Endothelial cell of umbilical vein (primary cell): ENCODE data around the gene DEPDC1B. TPM values are rescaled to one million over a fixed set of nuclear protein-coding genes. Genes with fewer than 3 reads are reported as not detected.

Experiments
- BruUV-seq: library from RNA; stranded (reverse); fragments of 400-500 nt; replicated peaks from 2 replicates; lab custom pipeline; 2021; lab: Mats Ljungman, UMichigan
- CTCF ChIA-PET: fragments of 300-600, 350-600 bp; sonication (Branson Sonifier 250); formaldehyde crosslinking; loops from one replicate; lab custom pipeline; 2021; ENCODE audit warnings: antibody characterized with exemption, inconsistent platforms; lab: Charles Lee
- POLR2A ChIA-PET: fragments of 300-600, 350-600 bp; sonication (Branson Sonifier 250); formaldehyde crosslinking; loops from one replicate; lab custom pipeline; 2021; ENCODE audit warnings: antibody characterized with exemption, inconsistent platforms; lab: Charles Lee
- DNase-seq: peaks from one replicate; pipeline ENCODE4 v3.0.0-alpha.2; 2011; ENCODE audit warnings: low read depth, low spot score
- FAIRE-seq: peaks from 2 replicates; lab custom pipeline; 2011; peaks lifted over from hg19 to GRCh38; lab: Jason Lieb, UNC
- H2AFZ ChIP-seq: 2 replicates; pipeline ENCODE4 v1.6.0; 2012; ENCODE audit warnings: low read depth, low read length, control low read depth, inconsistent platforms
- H3K27ac ChIP-seq: 2 replicates; pipeline ENCODE4 v1.5.1; 2011; ENCODE audit warnings: low read depth, mild to moderate bottlenecking, control low read depth, low read length, moderate library complexity; ENCODE audit not compliant: insufficient read depth
- H3K27me3 ChIP-seq, 2 experiments: 2 replicates each; pipeline versions ENCODE4 v1.6.0 to v1.6.1; 2011; ENCODE audit warnings: low read length in 2 of 2, mixed read lengths in 1 of 2; ENCODE audit not compliant: control insufficient read depth in 2 of 2, insufficient read depth in 2 of 2
- H3K36me3 ChIP-seq, 2 experiments: 2 replicates in 1 of 2; 3 replicates in 1 of 2; pipeline ENCODE4 v1.5.1; 2011; ENCODE audit warnings: low read length in 2 of 2, mild to moderate bottlenecking in 1 of 2, moderate library complexity in 1 of 2; ENCODE audit not compliant: control insufficient read depth in 2 of 2, insufficient read depth in 2 of 2; ENCODE audit errors: extremely low read depth in 1 of 2
- H3K4me1 ChIP-seq: 3 replicates; pipeline ENCODE4 v1.5.1; 2011; ENCODE audit warnings: mild to moderate bottlenecking, low read length; ENCODE audit not compliant: control insufficient read depth, insufficient read depth; ENCODE audit errors: extremely low read depth
- H3K4me2 ChIP-seq: 2 replicates; pipeline ENCODE4 v1.6.1; 2011; ENCODE audit warnings: low read length, control low read depth, mixed read lengths; ENCODE audit not compliant: insufficient read depth
- H3K4me3 ChIP-seq, 3 experiments: fragments of 200-600 bp in 1 of 3; sonication (generic), shearing (Covaris generic) in 1 of 3; replicated peaks in 1 of 3; 2 replicates each; pipeline ENCODE4 v1.5.1; 2011 to 2016; ENCODE audit warnings: control low read depth in 3 of 3, low read length in 3 of 3, mild to moderate bottlenecking in 2 of 3, inconsistent platforms in 1 of 3, low read depth in 1 of 3, moderate library complexity in 1 of 3; ENCODE audit not compliant: insufficient read depth in 1 of 3
- H3K79me2 ChIP-seq: 2 replicates; pipeline ENCODE4 v1.6.0; 2012; ENCODE audit warnings: low read length, inconsistent platforms; ENCODE audit not compliant: control insufficient read depth, insufficient read depth
- H3K9ac ChIP-seq: replicated peaks from 2 replicates; pipeline ENCODE3; 2011; ENCODE audit warnings: low read length, control low read depth; ENCODE audit not compliant: insufficient read depth; ENCODE audit errors: extremely low read depth
- H3K9me1 ChIP-seq: replicated peaks from 3 replicates; pipeline ENCODE4 v1.6.0; 2011; ENCODE audit warnings: mild to moderate bottlenecking, low read length; ENCODE audit not compliant: control insufficient read depth, insufficient read depth; ENCODE audit errors: extremely low read depth
- H3K9me3 ChIP-seq: replicated peaks from 2 replicates; pipeline ENCODE4 v1.5.1; 2012; ENCODE audit warnings: low read length, inconsistent platforms; ENCODE audit not compliant: control insufficient read depth, insufficient read depth
- H4K20me1 ChIP-seq: replicated peaks from 2 replicates; pipeline ENCODE3; 2011; ENCODE audit warnings: mild to moderate bottlenecking, low read length; ENCODE audit not compliant: control insufficient read depth, insufficient read depth; ENCODE audit errors: extremely low read depth
- CTCF ChIP-seq, 2 donors: IDR thresholded peaks; 1 replicate in 1 of 2; 2 replicates in 1 of 2; pipeline ENCODE4 v1.5.1; 2011; ENCODE audit warnings: low read length in 2 of 2, mild to moderate bottlenecking in 2 of 2, moderate library complexity in 2 of 2, control low read depth in 1 of 2, inconsistent platforms in 1 of 2, low read depth in 1 of 2; ENCODE audit not compliant: insufficient read depth in 1 of 2; ENCODE audit errors: extremely low read depth in 1 of 2
- EZH2 ChIP-seq: IDR thresholded peaks from 2 replicates; pipeline ENCODE4 v1.6.1; 2012; ENCODE audit warnings: borderline replicate concordance, low read depth, mild to moderate bottlenecking, moderate library complexity, low read length, inconsistent platforms; ENCODE audit not compliant: severe bottlenecking
- FOS ChIP-seq: IDR thresholded peaks from 2 replicates; pipeline ENCODE4 v1.6.1; 2011; ENCODE audit warnings: mild to moderate bottlenecking, low read length, moderate library complexity, borderline replicate concordance; ENCODE audit not compliant: insufficient read depth
- GATA2 ChIP-seq: IDR thresholded peaks from 2 replicates; pipeline ENCODE4 v1.7.0; 2011; ENCODE audit warnings: low read depth, mild to moderate bottlenecking, moderate library complexity, mixed read lengths, low read length; ENCODE audit not compliant: insufficient read length, insufficient read depth
- JUN ChIP-seq: IDR thresholded peaks from 2 replicates; pipeline ENCODE4 v1.6.1; 2011; ENCODE audit warnings: borderline replicate concordance, low read depth; ENCODE audit not compliant: insufficient read length, insufficient read depth
- MAX ChIP-seq: IDR thresholded peaks from 2 replicates; pipeline ENCODE4 v1.6.1; 2011; ENCODE audit not compliant: insufficient read depth, insufficient read length
- MYC ChIP-seq: IDR thresholded peaks from one replicate; pipeline ENCODE4 v1.6.1; 2011; ENCODE audit warnings: mild to moderate bottlenecking, low read depth, low read length
- POLR2A ChIP-seq: IDR thresholded peaks from 2 replicates; pipeline ENCODE4 v1.6.1; 2012; ENCODE audit warnings: low read depth, mild to moderate bottlenecking, control low read depth, low read length
- POLR2AphosphoS5 ChIP-seq: IDR thresholded peaks from 2 replicates; pipeline ENCODE4 v1.6.1; 2012; ENCODE audit warnings: low read depth, mild to moderate bottlenecking, control low read depth, low read length, moderate library complexity; ENCODE audit not compliant: insufficient read depth
- dilution Hi-C: fragments of 300-500 bp; cut with MboI; formaldehyde crosslinking; loops from one replicate; pipeline ENCODE4 v1.15.0; 2019; ENCODE audit warnings: low sequenced_read_pairs; ENCODE audit not compliant: extremely low pct_ligation_motif_present
- intact Hi-C: fragments of 100-400 bp; cut with micrococcal nuclease; formaldehyde crosslinking; loops from one replicate; pipeline ENCODE4 v1.10.0; 2022
- polyA plus RNA-seq, 4 experiments: library from polyadenylated mRNA; depleted of rRNA in 3 of 4; stranded (reverse) in 3 of 4; unstranded in 1 of 4; fragments of >200 nt; gene quantifications; 2 replicates each; pipeline versions ENCODE4 v1.2.1 to v1.2.3, GENCODE V29; 2011 to 2012; ENCODE audit warnings: missing spikeins in 1 of 4
- total RNA-seq: library from RNA; stranded (reverse); gene quantifications from 2 replicates; pipeline ENCODE4 v1.2.3, GENCODE V29; 2021

The DEPDC1B gene
- total and polyA plus RNA-seq, 2 donors (not counting 3 experiments of a cell fraction or from before 2014, with no cell fraction given) = 6.7 to 18.7 TPM

- intact Hi-C loops (no loop called here), dilution Hi-C loops (no loop called here)
- Histone ChIP-seq H3K36me3 (no peaks in the 10 kb centered on the region), H3K79me2 (no peaks in the 10 kb centered on the region), H3K27ac (no peak overlapping the region), H3K9ac (no peak overlapping the region), H2AFZ (no peak overlapping the region), H3K4me1 (no peaks in the 10 kb centered on the region), H3K9me1 (no peaks in the 10 kb centered on the region), H3K4me2 (no peak overlapping the region), H3K9me3 (no peaks in the 10 kb centered on the region), H3K4me3 (no peak overlapping the region), H4K20me1 (no peaks in the 10 kb centered on the region), H3K27me3 (no peaks in the 10 kb centered on the region)
- ChIA-PET POLR2A (no interaction called here), CTCF (no interaction called here)
- no peak for FAIRE-seq
- DNase-seq = no peak
- no peak for TF ChIP-seq POLR2A
- no peak for TF ChIP-seq POLR2AphosphoS5
- no peak for TF ChIP-seq EZH2
- no peak for TF ChIP-seq JUN
- TF ChIP-seq FOS = no peak
- no peak for TF ChIP-seq MYC
- TF ChIP-seq CTCF (IDR thresholded peaks at IDR 0.05; ENCODE audit: extremely low read depth in 1 of 2, insufficient read depth in 1 of 2, low read depth in 1 of 2, low read length in 2 of 2) = no peak
- TF ChIP-seq GATA2 = no peak
- TF ChIP-seq MAX = no peak
- BruUV-seq = no TSS peak
These were observed 63.3 kb downstream of the DEPDC1B start for GRCh38 chr5:60636644-60637043.
